ENCODE measurements around the gene TMEM200C. TPM values are rescaled to one million over a fixed set of nuclear protein-coding genes. Genes with fewer than 3 reads are reported as not detected.
"Not testable (repeated sequence)": the region's sequence is repeated elsewhere in the genome, so short reads cannot be mapped to it uniquely, and the experiment has no call there.

Gene TMEM200C
- total RNA-seq, 2 donors from 2014 or later: 0.06 to 0.20 TPM

DNA sequence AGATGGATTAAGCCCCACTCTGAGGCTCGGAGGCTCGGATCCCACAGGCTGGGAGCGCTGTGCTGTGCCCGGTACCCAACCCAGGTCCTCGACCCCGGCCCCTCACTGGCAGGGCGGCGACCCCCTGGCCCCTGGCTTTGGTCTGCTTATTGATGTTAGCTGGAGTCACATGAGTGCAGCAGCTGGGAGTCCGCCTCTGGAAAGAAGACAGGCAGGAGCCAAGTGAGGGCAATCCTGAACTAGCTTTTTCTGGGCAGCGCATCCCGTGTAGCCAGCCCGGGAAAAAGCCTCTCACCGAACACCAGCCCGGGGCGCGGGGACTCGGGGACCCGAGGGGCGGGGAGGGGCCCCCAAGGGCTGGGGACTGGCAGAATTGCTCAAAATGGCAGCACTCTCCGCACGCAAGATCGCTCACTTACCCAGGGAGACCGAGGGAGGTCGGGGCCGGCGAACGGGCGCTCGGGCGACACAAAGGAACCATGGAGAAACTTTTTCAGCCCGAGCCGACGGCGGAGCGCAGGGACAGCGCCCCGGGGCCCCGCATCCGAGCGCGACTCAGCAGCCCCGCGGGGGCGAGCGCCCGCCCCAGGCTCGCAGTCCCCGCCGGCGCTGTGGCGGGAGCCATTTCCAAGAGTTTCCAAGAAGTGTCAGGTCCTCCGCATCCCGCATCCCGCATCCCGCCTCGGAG is 567 bp downstream of the TMEM200C start:
- intact Hi-C loops (cut with DNase I, micrococcal nuclease): no loop called here
- ATAC-seq (no peak), DNase-seq (peak in 1 of 2 donors; percentile 4)

DNA sequence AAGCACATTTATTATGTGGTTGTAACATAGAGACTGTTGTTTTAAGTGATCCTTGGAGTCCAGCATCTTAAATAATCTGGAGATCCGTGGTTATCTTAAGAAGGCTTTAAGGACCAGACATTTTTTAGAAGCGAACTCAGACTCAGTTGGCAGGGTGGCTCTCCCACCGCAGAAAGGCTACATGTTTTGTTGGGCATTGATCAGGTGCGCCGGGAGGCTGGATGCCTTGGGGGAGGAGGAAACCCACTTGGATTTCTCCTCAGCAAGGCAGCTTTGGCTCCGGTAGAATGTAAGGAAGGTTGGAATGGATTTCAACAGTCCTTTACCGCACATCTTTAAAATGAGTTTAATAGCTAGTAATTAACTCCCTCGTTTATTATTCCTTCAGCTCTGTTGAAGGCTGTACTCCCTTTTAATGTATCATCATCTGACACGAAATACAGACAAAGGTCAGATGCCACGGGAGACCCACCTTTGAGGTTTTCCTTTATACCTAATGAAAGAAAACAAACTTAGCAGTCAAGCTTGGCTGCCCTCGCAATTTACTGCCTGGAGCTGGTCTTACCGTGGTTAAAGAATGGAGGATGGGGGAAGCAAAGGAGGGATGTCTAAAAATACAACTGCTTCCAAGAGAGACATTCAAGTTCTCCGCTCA is 1.2 kb downstream of the TMEM200C start:
- DNase-seq (no peak), ATAC-seq (no peak)
- intact Hi-C loops (cut with DNase I, micrococcal nuclease): no loop called here

DNA sequence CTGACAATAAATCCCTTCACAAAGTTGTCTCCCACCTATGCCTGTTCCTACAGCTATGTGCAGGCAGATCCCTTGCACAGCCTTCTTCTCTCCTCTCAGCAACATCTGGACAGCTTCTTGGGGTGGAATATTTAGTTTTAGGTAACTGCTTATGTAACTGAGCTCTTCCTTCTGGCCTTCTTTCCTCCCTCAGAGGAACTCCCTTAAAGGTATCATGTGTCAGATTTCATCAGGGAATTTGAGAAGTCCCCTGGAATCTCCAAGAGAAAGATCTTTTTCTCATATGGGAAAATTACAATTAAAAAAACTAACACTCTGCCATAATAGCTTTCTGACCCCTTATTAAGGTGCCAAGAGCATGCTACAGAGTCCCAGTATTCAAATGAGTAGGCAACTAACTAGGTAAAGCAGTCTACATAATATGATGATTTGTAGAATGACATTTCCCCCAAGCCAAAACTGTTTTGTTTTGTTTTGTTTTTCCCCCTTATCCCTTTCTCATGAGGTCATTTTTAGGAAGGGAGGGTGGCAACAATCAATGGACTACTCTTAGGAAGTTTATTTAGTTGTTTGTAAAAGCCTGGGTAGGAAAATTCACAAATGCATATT is 2.4 kb downstream of the TMEM200C start:
- DNase-seq (no peak), ATAC-seq (no peak)
- intact Hi-C loops (cut with DNase I, micrococcal nuclease): no loop called here

DNA sequence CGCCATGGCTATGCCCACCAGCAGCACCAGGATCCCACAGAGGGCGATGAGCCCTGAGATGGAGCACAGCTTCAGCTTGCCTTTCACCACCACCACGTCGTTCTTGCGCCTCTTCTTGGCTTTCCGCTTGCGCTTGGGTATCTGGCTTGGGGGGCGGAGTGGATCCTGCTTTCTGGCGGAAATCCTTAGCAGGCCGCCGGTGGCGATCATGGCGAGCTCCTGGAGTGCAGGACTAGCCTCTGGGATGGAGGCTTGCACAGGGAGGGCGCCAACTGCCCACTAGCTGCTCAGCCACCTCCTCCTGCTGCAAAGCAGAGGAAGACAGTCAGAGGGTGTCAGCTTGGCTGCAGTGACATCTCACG is 3.5 kb downstream of the TMEM200C start:
- DNase-seq (no peak), ATAC-seq (no peak)
- intact Hi-C loops (cut with DNase I, micrococcal nuclease): no loop called here

DNA sequence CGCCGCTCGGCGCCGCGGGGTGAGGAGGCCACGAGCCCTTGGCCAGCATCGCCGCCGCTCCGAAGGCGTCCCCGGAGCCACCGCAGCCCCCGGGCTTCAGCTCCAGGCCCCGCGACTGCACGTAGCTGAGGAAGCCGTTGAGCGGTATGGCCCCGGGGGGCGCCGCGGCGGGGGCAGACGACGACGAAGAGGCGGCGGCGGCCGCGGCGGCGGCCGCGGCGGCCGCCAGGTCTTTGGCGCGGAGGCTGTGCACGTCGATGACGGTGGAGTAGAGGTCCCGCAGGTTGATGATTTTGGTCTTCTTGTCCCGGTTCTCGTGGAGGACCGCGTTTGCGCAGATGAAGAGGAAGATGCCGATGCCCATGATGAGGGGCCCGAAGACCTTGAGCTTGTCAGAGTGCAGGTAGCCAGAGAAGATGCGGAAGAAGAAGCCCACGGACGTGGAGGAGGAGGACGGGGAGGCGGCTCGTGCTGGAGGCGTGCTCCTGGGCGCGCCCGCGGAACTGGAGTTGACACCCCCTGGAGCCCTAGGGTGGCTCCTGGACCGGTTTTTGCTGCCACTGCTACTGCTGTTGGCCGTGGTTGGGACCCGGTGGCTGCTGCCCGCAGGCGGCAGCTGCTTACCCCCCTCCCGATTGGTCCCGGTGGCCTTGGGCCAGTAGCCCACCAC is 4.0 kb downstream of the TMEM200C start:
- ATAC-seq (no peak), DNase-seq (no peak)
- intact Hi-C loops (cut with DNase I, micrococcal nuclease): no loop called here

DNA sequence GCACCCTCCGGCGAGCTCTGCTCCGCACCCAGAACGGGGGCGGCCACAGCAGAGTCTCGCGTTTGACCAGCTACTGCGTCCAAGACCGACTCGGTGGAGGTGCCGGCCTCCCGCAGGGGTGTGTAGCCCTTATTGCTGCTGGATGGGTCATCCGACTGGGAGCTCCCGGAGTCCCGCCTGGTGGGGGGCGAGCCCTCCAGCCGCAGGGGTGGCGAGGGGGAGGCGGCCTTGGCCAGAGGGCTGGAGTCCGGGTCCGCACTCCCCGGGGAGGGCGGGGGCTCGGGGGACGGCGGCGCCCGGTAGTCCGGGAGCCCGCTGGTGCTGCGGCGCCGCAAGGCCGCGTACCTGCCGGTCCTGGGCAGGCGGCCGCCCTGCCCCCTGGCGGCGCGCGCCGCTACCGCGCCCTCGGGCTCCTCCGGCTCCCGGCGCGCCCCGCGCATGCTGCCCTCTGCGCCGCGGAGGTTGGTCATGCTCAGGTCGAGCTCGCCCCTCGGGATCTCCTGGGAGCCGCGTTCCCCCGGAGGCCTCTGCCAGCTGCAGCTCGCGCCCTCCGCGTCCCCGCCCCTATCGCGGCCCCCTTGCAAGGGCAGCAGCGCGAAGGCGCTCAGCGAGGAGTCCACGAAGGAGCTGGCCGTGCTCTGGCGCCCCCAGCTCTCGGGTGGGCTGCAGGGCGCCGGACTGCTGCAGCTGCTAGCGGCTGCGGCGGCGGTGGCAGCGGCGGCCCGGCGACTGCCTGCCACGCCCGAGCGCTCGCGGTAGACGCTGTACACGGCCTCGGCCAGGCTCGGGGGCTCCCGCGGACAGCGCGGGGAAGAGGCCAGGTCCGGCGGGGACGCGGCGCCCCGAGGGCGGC is 4.8 kb downstream of the TMEM200C start:
- peak in 1 of 2 donors; percentile 37 for DNase-seq
- intact Hi-C loops (cut with DNase I, micrococcal nuclease): no loop called here
- peak; percentile 98 for ATAC-seq

DNA sequence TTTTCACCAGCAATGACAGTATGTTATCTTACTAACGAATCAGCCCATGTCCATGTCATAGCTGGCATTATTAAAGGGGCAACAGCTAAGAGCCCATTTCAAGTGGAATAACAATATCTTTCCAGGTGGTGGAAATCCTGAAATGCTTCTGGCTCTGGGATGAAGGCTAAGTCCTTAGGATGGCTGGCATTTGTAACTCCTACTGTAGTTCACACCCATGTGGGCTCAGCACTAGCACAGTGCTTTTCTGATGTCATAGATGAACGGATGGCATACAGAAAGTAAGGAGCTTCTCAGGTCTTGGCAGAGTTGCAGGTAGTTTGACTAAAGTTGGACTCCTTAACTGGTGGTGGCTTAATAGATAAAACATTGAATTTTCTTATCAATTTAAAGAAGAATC is 10.0 kb downstream of the TMEM200C start:
- DNase-seq (no peak), ATAC-seq (no peak)
- intact Hi-C loops (cut with DNase I, micrococcal nuclease): loop anchor here in 1 of 2 donors (10.0 kb wide), 1 partner anchor 1009 kb away; no protein-coding TSS in a partner anchor

DNA sequence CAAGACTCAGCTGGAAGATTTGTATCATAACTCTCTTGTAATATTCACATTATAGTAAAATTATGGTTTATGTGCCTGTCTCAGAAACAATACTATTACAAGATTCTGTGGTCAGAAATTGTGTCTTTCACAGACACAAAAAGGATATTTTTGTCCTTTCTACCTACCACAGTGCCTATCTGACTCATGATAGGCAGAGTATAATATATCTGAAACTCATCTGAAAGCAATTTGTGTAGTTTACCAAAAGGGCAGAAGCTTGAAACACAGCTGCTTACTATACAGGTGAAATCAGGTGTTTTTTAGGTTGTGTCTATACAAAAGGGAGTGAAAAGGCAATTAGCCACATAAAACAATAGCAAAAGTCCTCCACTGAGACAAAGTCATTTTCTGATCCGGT is 10.9 kb downstream of the TMEM200C start:
- DNase-seq (no peak), ATAC-seq (no peak)
- intact Hi-C loops (cut with DNase I, micrococcal nuclease): loop anchor here in 1 of 2 donors (10.0 kb wide), 1 partner anchor 1010 kb away; no protein-coding TSS in a partner anchor

DNA sequence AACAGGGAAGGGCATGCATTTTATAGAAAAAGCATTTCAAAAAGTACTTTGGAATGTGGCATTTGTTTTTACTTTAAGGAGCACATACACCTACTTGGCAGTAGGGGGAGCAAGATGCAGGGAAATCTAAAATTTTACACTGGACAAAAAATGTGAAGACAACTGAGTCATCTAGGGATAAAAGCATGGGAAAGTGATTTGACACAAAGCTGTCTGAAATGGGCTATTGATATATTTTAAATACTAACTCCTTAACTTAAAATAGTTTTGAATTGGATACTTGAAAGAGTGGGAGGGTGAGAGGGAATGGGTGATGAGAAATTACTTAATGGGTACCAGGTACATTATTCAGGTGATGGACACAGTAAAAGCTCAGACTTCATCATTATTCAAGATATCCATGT is 15.8 kb downstream of the TMEM200C start:
- no peak for DNase-seq
- no peak for ATAC-seq
- intact Hi-C loops (cut with DNase I, micrococcal nuclease): loop anchor here in 1 of 2 donors (10.0 kb wide), 1 partner anchor 605 kb away; no protein-coding TSS in a partner anchor

DNA sequence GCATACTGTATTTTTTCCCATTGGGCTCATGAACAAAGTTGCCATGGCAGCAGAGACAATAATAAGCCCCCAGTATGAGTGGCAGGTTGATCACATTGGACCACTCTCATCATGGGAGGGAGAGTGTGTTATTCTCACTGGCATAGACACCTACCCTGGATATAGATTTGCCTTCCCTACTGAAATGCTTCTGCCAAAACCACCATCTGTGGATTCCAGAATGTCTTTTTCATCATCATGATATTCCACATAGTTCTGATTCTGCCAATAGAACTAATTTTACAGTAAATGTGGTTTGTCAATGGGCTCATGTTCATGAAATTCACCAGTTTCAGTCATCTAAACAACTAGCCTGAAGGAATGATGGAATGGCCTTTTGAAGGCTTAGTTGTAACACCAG is 18.4 kb downstream of the TMEM200C start:
- intact Hi-C loops (cut with DNase I, micrococcal nuclease): loop anchor here in 1 of 2 donors (10.0 kb wide), 1 partner anchor 608 kb away; no protein-coding TSS in a partner anchor
- ATAC-seq (no peak), DNase-seq (no peak)

DNA sequence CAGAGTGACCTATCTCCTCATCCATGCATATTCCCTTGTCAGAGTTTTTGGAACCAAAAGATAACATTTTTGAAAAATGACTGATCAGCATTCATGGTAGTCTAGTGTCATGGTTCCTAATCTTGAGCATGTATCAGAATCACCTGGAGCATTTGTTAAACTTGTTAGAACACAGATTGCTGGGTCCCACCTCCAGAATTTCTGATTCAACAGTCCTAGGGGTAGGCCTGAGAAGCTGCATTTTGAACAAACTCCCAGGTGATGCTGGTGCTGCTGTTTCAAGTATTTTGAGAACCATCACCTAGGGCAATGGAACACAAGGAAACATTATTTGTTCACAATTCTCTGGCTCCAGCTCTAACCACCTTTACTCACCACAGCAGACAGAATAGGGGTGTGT is 21.0 kb downstream of the TMEM200C start:
- intact Hi-C loops (cut with DNase I, micrococcal nuclease): loop anchor here in 1 of 2 donors (10.0 kb wide), 1 partner anchor 610 kb away; no protein-coding TSS in a partner anchor
- DNase-seq (no peak), ATAC-seq (no peak)

DNA sequence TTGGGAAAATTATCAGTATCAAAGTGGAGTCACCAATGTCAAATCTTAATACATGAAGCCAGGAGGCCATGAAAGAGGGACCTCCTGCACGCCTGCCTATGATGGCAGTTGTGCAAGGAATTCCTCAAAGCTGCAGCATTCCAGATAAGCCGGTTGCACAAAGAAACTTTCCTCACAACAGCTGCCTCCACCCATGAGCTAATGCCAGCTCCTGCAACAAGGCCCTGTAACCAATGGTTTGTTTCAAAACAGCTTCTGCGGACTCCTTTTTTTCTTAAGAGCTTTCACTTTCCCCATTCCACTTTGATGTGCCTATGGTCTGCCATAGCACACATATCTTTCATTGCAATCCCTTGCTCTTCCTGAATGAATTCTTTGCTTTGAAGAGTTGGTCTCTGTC is 22.4 kb downstream of the TMEM200C start:
- DNase-seq (no peak), ATAC-seq (no peak)
- intact Hi-C loops (cut with DNase I, micrococcal nuclease): loop anchor here in 1 of 2 donors (10.0 kb wide), 1 partner anchor 612 kb away; no protein-coding TSS in a partner anchor

DNA sequence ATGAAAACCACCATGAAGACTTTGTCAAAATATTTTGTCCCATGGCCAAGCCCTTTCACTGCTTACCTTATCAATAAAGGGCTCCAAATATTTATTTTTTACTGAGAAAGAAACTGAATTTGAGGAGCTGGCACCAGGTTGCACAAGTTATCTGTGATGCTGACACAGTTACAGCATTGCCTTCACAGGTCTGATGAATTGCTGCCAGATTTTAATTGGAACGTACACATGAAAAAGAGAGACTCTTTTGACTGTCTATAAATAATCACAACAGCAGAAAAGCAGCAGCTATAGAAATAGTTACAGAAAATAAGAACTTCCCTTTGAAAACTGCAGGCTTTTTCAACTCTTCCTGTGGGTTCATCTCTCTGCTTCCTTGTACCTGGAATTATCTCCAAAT is 23.9 kb downstream of the TMEM200C start:
- intact Hi-C loops (cut with DNase I, micrococcal nuclease): loop anchor here in 1 of 2 donors (10.0 kb wide), 1 partner anchor 613 kb away; no protein-coding TSS in a partner anchor
- no peak for DNase-seq
- ATAC-seq: no peak

DNA sequence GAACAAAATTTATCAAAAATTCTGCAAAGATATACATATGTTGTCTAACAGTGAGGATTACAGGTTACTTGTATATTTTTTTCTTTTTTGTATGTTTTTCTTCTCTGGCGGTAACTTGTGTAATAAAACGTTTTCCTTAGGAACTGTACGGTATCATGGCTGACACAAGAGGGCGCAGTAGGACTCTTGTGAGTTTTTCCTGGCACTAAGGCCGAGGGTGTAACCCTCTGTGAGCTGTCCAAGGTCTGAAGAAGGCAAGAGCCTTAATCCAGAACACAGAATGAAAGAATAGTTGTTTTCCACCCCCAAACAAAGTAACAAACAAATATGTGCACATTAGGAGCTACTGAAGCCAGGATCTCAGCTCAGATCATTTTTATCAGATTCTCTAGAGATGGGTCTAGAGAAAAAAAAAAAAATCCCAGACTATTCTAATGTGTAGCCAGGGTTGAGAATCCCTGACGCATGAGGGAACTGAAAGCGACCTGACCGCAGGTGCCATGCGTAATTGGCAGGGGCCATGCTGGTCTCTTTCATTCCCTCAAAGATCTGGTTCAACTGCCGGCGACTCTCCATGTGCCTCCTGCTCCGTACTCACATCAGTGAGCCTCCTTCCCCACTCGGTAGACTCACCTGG is 27.0 kb downstream of the TMEM200C start:
- intact Hi-C loops (cut with DNase I, micrococcal nuclease): loop anchor here in 1 of 2 donors (10.0 kb wide), 1 partner anchor 274 kb away; no protein-coding TSS in a partner anchor
- peak; percentile 93 for ATAC-seq
- DNase-seq: peak; percentile 43 to 73

DNA sequence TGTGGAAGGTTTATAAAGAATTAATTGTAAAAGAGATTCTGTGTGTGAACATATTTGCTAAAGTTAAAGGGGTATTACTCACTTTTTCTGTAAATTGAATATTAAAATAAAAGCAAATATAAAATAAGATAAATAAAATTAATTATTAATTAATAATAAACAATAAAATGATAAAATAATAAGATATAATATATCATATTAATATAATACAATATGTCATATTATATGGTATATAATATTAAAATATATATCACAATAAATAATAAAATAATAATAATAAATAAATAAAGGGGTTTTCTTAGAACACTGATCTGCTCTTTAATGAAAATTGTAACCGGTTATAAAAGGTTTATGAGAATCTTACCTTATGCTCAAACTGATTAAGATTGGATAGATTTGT is 29.8 kb downstream of the TMEM200C start:
- ATAC-seq (no peak), DNase-seq (no peak)
- intact Hi-C loops (cut with DNase I, micrococcal nuclease): loop anchor here in 1 of 2 donors (10.0 kb wide), 1 partner anchor 271 kb away; no protein-coding TSS in a partner anchor

DNA sequence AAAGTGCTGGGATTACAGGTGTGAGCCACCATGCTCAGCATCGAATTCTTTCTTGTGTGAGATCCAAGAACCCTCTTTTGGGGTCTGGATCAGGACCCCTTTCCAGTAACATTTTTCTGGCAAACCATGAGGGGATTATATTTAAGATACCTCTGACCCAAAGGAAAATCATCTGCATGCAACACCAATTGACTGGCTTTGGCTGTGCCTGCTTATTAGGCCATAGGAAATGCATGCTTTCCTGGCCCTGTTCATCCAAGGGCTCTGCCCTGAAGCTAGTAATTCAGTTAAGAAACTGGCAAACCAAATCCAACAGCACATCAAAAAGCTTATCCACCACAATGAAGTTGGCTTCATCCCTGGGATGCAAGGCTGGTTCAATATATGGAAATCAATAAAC is 33.2 kb downstream of the TMEM200C start:
- intact Hi-C loops (cut with DNase I, micrococcal nuclease): loop anchor here in 1 of 2 donors (10.0 kb wide), 1 partner anchor 267 kb away; no protein-coding TSS in a partner anchor
- ATAC-seq, DNase-seq: not testable (repeated sequence)

DNA sequence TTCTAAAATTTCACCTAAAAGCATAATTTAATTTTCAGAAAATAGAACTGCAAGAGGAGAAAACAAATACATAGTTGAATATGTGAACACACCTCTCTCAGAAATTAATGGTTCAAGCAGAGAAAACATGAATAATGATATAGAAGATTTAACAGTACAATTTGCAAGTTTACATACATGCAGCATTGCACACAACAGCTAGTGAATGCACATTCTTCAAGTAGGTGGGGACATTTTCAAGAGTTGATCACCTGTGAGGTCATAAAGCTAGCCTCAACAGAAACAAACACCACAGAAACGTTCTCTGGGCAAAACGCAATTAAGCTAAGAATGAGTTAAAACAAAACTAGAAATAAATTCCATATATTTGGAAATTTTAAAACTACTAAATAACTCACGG is 38.1 kb downstream of the TMEM200C start:
- ATAC-seq (no peak), DNase-seq (no peak)
- intact Hi-C loops (cut with DNase I, micrococcal nuclease): no loop called here

DNA sequence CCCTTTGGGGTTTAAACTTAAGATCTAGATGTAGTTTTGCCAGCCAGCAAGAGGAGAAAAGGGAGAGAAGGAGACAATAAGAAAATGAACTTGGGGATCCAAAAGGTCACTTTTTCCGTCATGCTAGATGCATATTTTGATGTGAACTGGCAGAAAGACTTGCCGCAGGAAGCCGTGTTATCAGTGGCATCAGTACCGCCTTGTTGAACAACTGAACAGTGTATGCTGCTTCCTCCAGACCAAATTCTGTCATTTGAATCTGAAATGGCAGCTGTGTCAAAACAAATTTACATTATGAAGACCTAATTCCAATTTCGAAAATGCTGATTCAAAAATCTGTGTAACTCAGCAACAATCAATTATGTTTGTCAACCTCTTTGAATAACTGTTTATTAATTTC is 42.1 kb downstream of the TMEM200C start:
- ATAC-seq: no peak
- intact Hi-C loops (cut with DNase I, micrococcal nuclease): no loop called here
- DNase-seq: no peak

Data from left colon (tissue), 2 donors.